ENCODE data around the gene ZCCHC14.

GRCh38 chr16:87502308-87502969 lies 9.6 kb upstream of the ZCCHC14 start:
- TF ChIP-seq CTCF (IDR thresholded peaks at IDR 0.05) (no peak), POLR2A (IDR thresholded peaks at IDR 0.05) (no peak)
